Raji (cell line): ENCODE data around the gene GNS.

Source experiments
- POLR2A ChIP-seq: IDR thresholded peaks from 2 replicates; pipeline ENCODE4 v1.6.1; 2011; ENCODE audit warnings: low read depth, low read length, control low read depth; ENCODE audit not compliant: insufficient read depth

The GNS gene

DNA sequence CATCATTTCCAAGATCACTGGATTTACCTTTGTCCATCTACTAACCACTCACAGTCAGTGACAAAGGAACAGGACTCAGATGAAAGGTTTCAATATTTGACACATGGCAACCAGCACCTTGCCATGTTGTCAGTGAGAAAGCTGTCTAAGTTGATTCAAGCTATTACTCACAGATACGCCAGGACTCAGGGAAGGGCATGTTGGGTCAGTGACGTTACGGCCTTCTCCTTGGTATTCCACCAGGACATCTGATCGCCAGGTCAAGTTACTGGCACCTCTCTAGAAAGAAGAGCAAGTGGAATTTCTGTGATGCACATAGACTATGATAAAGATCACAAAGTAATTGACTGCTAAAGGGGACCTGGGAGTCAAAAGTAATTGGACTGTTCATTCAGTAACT is 36.4 kb downstream of the GNS start:
- no peak for TF ChIP-seq POLR2A

DNA sequence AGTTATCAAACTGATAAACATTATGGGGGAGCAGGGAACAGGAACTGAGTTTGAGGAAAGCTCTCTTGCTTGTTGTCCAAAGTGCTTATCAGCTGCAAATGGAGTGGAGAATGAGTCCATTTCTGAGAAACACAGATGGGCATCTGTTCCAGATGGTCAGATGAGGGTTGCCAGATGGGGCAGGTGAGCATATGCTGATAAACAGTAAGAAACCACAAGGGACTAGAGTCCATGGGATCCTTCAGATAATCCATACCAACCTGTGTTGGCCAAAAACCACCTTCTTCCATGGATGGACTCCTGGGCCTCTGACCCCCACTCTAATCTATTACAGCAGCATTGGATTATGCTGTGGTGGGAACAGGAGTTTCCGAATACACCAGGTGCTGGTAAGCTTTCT is 38.3 kb downstream of the GNS start:
- no peak for TF ChIP-seq POLR2A

DNA sequence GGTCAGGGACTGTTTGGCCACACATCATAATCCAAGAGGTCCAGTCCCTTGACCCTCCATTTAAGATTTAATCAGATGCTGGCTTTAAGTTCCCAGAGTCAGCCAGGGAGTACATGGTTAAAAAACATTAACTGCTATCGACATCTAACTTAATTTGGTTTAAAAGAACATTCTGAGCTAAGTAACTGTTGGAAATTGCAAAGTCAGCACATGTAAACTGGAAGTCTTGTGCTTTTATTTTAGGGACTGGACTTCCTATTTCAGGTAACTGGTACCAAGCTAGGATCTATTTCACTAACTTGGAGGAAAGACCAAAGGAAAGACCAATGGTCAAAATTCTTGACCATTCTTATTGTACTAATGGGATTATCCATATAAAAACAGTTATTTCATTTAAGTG is 40.6 kb downstream of the GNS start:
- no peak for TF ChIP-seq POLR2A

DNA sequence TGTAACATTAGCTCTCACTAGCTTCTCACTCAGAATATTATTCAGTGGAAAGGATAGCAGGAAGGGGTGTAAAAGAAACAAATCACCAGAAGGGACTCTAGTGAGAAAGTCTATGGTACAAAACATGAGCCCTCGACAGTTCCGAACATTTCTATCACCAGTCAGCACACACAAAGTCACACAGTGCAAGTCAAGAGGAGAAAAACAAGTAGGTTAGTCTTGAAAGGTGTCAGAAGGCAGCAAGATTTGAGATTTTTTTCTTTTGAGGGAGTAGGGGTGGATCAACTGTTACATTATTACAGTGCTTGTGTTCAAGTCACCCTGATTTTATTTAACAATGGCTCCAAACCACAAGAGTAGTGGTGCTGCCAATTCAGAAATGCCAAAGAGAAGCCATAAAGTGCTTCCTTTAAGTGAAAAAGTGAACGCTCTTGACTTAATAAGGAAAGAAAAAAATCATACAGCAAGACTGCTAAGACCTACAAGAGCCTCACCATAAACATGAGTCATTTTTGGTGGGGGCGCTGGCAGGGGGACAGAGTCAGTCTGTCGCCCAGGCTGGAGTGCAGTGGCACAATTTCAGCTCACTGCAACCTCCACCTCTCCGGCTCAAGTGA is 42.3 kb downstream of the GNS start:
- no peak for TF ChIP-seq POLR2A

DNA sequence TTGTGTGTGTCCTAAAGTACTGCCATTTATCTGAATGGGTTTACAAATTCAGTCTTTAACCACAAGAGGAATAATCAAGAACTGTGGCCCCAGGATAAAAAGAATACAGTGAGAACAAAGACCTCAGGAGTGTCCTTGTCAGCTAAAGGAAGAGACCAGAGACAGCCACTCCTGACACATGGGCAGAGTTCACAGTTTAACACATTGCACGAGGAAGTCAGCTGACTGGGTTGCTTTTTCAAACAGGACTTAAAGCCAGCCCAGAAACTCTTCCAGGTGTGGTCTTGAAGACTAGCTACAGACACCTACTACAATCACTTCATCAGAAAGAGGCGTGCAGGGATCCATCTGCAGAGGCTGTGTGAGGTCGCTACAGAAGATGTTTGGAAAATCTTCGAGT is 42.8 kb downstream of the GNS start:
- no peak for TF ChIP-seq POLR2A

DNA sequence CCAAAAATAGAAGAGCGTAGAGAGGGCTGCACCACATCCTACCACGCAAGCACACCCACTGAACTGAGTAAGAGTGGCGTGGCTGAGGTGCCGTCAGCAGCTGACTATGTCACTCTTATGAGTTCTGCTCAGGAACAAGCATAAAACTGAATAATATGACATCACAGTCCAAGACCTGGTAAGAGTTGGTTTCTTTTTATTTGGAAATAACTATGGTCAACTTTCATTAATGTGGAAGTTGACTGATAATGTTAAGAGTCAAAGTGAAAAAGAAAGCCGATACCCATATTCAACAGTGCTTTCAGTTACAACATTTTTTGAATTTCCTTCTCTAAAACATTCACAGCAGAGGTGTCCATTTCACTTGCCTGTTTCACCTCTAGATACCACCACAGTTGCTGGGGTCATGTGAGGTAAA is 44.6 kb downstream of the GNS start:
- no peak for TF ChIP-seq POLR2A

DNA sequence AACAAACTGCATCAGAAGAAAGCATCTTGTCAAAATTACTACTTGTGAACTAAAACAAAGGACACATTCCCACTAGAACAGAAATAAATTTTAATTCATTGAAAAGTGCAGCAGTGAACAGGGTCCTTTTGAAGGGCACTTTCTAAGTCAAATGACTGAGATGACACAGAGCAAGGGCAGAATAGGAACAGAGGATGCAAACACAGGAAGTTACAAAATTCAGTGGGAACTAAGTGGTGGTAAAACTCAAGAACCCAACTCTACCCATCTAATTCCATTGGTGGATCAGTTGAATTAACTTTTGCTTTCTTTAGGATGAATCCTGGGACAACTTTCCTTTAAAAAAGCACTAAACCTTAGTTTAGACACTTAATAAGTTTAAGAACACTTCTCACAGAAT is 45.8 kb downstream of the GNS start:
- no peak for TF ChIP-seq POLR2A

DNA sequence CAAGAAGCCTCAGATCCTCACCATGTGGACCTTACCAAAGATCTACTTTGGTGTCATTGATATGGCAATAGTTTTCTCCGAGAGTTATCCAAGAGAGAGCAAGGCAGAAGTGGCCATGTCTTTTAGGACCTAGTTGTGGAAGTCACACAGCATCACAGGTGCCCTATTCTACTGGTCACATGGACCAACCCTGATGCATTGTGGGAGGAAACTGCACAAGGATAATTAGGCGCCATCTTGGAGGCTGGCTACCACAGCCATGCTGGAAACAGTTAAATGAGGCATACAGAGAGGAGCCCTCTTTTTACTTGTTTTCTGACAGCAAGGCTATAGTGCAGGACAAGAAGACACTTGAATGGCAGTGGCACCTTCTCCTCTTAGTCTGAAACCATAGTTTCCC is 49.8 kb downstream of the GNS start:
- no peak for TF ChIP-seq POLR2A

DNA sequence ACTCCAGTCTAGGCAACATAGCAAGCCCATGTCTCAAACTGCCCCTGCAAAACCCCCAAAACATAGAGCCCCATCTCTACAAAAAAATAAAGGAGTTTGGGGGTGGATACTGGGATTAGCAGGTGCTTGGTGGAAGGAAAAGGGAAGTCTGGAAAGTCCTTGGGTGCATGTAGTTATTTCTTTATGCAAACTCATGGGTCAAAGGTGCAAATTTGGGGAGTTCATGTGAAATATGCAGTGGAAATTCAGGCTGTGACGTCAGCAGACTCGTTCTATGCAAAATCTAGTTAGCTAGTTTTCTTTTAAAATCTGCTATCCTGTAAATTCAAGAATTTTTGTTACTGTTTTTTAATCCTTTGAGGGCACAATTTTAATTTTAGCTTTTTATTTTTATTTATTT is 51.3 kb downstream of the GNS start:
- no peak for TF ChIP-seq POLR2A

DNA sequence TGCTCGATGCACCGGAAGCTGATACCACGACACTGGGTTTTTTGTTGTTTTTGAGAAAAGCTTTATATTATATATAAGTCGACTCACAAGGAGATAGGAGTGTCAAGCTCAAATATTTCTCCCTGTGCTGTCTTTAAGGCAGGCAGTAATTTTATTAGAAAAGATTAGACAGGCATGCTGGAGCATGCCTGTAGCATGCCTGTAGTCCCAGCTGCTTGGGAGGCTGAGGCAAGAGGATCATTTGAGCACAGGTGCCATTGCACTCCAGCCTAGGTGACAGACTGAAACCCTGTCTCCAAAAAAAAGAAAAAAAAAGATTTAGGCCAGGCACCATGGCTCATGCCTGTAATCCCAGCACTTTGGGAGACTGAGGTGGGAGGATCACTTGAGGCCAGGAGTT is 51.8 kb downstream of the GNS start:
- TF ChIP-seq POLR2A, result no peak

DNA sequence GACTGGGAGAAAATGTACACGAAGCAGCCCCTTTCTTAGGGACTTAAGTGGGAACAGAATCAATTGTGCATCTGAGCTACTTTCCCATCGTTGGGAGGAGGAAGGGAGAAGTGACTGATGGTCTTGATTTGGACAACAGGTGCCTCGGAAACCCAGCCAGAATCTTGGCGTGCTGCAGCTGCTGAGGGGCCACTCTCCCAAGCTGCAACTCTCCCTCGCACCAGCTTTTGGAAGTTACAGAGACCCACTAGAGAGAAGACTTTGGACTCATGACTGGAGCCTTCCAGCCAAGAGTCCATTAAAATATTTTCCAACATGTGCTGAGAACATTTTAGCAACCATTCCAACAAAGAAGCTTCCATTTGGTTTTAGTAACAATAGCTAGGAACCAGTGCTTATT is 52.3 kb downstream of the GNS start:
- no peak for TF ChIP-seq POLR2A

DNA sequence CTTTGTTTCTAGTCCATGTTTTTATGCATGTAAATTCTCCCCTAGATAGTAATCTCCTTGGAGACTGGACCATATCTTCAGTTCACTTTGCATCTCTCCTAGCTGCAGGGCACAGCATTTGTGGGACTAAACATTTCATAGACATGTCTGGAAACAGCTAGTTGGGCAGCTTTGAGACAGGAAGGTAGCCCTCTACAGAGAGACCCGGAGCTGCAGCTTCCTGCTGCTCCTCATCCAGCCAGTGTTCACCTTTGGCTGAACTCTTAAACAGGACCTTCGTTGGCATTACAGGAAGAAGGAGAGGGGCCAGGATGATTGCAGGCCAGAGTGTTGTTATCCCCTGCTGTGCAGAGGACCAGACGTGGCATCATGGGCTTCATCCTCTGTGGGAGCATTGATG is 52.9 kb downstream of the GNS start:
- no peak for TF ChIP-seq POLR2A

DNA sequence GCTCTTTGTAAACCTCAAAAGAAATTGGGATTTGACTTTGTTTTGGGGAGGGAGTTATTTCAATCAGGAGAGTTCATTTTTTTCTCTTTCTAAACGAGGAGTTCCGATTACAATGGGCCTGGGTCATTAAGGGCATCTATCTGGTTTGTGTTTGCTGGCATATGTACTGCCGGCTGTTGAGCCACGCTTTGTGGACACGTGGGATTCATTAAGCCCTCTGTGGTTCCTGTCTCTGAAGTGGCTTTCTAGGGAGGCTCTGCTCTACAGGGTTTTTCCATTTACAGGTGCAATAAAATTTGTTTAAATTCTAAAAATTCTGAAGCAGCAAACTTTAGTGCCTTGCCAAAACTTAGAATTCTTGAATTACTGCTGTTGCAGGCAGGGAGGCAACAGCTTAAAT is 57.9 kb downstream of the GNS start:
- no peak for TF ChIP-seq POLR2A

DNA sequence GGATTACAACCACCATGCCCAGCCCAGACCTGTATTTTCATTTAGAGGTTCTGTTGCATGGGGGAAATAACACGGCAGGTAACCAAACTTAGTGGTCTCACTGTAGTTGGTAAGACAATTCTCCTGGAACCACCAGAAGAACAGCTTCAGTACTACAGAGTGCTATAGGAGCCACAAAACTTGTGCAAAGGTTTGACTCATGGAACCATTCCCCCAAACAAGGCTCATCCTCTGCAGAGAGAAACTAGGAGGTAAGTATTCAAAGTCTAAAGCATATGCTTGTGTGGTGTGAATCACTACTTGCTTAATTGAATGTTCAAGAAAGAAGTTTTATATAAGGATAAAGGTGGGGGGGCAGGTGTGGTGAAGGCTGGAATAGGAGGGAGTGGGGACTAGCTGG is 58.7 kb downstream of the GNS start:
- no peak for TF ChIP-seq POLR2A

DNA sequence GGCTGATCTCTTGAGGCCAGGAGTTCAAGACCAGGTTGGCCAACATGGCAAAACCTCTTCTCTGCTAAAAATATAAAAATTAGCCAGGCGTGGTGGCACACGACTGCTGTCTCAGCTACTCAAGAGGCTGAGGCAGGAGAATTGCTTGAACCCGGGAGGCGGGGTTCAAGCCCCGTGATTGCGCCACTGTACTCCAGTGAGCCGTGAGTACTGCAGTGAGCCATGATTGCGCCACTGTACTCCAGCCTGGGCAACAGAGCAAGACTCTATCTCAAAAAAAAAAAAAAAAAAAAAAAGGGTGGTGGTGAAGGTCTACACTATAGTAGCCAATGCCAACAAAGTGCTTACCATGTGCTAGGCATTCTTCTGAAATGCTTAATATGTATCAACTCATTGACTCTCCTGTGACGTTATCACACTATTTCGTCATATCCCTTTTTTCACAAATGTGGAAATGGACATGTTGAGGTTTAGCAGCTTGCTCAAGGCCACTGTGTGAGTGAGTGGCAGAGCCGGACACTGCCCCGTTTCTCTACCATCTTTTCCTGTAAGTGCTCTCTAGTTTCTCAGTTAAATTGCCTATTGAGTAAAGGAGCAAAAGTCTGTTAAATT is 59.6 kb downstream of the GNS start:
- no peak for TF ChIP-seq POLR2A

DNA sequence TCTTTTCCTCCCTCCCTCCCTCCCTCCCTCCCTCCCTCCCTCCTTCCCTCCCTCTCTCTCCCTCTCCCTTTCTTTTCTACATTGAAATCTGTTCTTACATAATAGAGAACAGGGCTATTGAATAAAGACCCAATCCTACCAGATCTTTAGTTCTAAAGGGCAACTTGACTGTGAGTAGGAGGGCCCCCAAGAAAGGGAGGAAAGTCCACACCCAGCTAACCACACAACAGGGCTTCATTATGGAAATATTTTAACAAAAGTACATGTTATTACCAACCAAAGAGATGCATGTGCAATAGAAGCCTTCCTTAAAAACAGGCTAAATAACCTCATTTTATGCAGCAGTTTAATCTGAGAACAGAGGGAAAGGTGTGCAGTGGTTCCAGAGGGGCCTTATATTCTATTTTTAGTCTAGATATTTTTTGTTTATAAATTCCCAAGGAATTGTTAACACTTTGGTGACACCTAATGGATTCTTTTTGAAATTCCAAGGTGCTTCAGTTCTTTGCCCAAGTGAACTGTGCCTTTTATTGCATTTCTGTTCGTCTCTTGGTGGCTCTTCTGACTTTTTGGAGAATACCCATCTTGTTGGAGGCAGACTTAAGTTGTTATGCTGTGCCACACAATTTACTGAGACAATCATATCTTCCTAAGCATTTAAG is 63.0 kb downstream of the GNS start:
- no peak for TF ChIP-seq POLR2A

DNA sequence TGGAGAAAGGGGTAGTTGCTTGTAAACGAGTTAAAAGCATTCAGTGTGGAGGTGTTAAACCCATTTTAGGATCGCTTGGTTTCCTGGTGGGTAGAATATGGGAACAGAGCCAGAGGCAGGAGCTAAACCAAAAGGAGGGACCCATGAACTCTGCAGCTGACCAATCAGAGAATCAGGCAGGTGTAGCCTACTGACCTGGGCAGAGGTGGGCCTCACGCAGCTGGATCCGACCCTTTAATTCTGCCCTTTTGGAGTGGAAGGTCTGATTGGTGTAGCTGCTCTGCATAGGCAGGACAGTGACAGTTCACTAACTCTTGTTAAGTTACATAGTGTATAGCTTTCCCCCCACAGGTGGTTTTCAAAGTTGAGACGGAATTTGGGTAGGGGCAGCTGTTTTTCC is 63.7 kb downstream of the GNS start:
- no peak for TF ChIP-seq POLR2A
